Effector CD4-positive, alpha-beta T cell (primary cell): ENCODE data around the gene DCUN1D1.

Source experiments
- DNase-seq: peaks from one replicate; pipeline ENCODE4 v3.0.0-alpha.2; 2020

The DCUN1D1 gene

DNA sequence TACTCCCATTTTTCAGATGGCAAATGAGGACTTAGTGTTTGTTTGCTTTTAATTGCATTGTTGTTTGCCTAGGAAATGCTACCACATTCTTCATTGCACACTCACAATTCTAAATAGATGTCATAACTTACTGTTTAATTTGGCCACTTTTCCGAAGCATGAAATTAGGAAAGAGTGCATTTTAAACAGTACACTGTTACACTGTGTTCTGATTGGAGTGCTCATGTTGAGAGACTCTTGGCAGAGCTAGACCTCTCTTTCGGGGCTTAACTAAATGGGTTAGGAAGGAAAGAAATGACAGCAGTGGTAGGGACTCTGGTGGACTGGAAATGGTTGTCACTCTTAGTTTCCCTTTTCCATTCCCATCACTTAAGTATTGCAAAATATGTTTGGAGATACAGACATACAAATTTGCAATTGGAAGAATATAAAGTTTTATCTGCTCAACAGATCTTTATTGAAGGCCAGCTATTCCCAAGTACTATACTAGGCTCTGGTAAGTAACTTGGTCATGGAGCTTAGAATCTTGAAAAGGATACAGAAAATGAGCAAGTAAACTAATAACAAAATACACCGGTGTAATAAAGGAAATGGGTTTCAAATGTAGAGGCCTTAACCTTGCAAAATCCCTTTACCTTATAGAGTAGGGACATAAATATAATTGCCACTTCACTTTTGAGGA is 90.2 kb downstream of the DCUN1D1 start:
- no peak for DNase-seq
